Parathyroid adenoma (tissue), 2 donors: Measurements from ENCODE around the gene GTF2F2.

Source experiments
- H2AFZ ChIP-seq: fragments of 300-600 bp; sonication (generic); one replicate; pipeline ENCODE4 v1.7.0; 2017; ENCODE audit warnings: antibody characterized with exemption, mild to moderate bottlenecking
- H3K27ac ChIP-seq: fragments of 300-600 bp; sonication (generic); one replicate; pipeline ENCODE4 v1.7.0; 2017
- H3K27me3 ChIP-seq: fragments of 300-600 bp; sonication (generic); one replicate; pipeline ENCODE4 v1.7.0; 2017; ENCODE audit warnings: low read length; ENCODE audit not compliant: control insufficient read depth, insufficient read depth
- H3K36me3 ChIP-seq: fragments of 300-600 bp; sonication (generic); one replicate; pipeline ENCODE4 v1.7.0; 2017; ENCODE audit warnings: low read length; ENCODE audit not compliant: control insufficient read depth, insufficient read depth
- H3K4me1 ChIP-seq: fragments of 300-600 bp; sonication (generic); one replicate; pipeline ENCODE4 v1.7.0; 2017; ENCODE audit warnings: control low read depth
- H3K4me2 ChIP-seq: fragments of 300-600 bp; sonication (generic); one replicate; pipeline ENCODE4 v1.7.0; 2017; ENCODE audit warnings: low read length
- H3K4me3 ChIP-seq: fragments of 300-600 bp; sonication (generic); one replicate; pipeline ENCODE4 v1.7.0; 2017; ENCODE audit warnings: low read depth, low read length
- H3K79me2 ChIP-seq: fragments of 300-600 bp; sonication (generic); one replicate; pipeline ENCODE4 v1.7.0; 2017; ENCODE audit warnings: control low read depth
- H3K9ac ChIP-seq: fragments of 300-600 bp; sonication (generic); one replicate; pipeline ENCODE4 v1.7.0; 2017; ENCODE audit warnings: mild to moderate bottlenecking
- H3K9me3 ChIP-seq: fragments of 300-600 bp; sonication (generic); one replicate; pipeline ENCODE4 v1.7.0; 2017; ENCODE audit warnings: low read length; ENCODE audit not compliant: control insufficient read depth
- CTCF ChIP-seq: fragments of 300-600 bp; sonication (generic); IDR thresholded peaks from one replicate; pipeline ENCODE4 v1.7.0; 2017; ENCODE audit warnings: antibody characterized with exemption, mild to moderate bottlenecking
- donor health status: primary hyperparathyroidism.

The GTF2F2 gene

GRCh38 chr13:45302507-45302906 lies 182.2 kb downstream of the GTF2F2 start:
- H3K36me3 ChIP-seq = no peaks in the 10 kb centered on the region
- no peaks in the 10 kb centered on the region for H3K79me2 ChIP-seq
- no peak overlapping the region for H2AFZ ChIP-seq
- no peak overlapping the region for H3K9ac ChIP-seq
- H3K27me3 ChIP-seq = no peaks in the 10 kb centered on the region
- no peak overlapping the region for H3K4me3 ChIP-seq
- no peak for TF ChIP-seq CTCF
- H3K27ac ChIP-seq = no peak overlapping the region
- H3K4me1 ChIP-seq = no peaks in the 10 kb centered on the region
- no peaks in the 10 kb centered on the region for H3K9me3 ChIP-seq
- no peak overlapping the region for H3K4me2 ChIP-seq

- no peak for TF ChIP-seq CTCF
- H3K36me3 ChIP-seq = no peaks in the 10 kb centered on the region
- H3K27ac ChIP-seq = no peak overlapping the region
- no peak overlapping the region for H3K4me2 ChIP-seq
- H3K79me2 ChIP-seq = no peaks in the 10 kb centered on the region
- H2AFZ ChIP-seq = no peak overlapping the region
- no peaks in the 10 kb centered on the region for H3K9me3 ChIP-seq
- no peak overlapping the region for H3K4me3 ChIP-seq
- H3K9ac ChIP-seq = no peak overlapping the region
- no peaks in the 10 kb centered on the region for H3K27me3 ChIP-seq
- no peaks in the 10 kb centered on the region for H3K4me1 ChIP-seq
These were observed 182.7 kb downstream of the GTF2F2 start for GRCh38 chr13:45303026-45303425.

GRCh38 chr13:45303866-45304265 lies 183.6 kb downstream of the GTF2F2 start:
- Histone ChIP-seq H3K9ac (no peak overlapping the region), H2AFZ (no peak overlapping the region), H3K4me2 (no peak overlapping the region), H3K4me3 (no peak overlapping the region), H3K27ac (no peak overlapping the region), H3K79me2 (no peaks in the 10 kb centered on the region), H3K9me3 (no peaks in the 10 kb centered on the region), H3K4me1 (no peaks in the 10 kb centered on the region), H3K36me3 (no peaks in the 10 kb centered on the region), H3K27me3 (no peaks in the 10 kb centered on the region)
- no peak for TF ChIP-seq CTCF

- no peaks in the 10 kb centered on the region for H3K79me2 ChIP-seq
- H3K9me3 ChIP-seq = no peaks in the 10 kb centered on the region
- H2AFZ ChIP-seq = no peak overlapping the region
- no peaks in the 10 kb centered on the region for H3K27me3 ChIP-seq
- H3K4me1 ChIP-seq = no peaks in the 10 kb centered on the region
- H3K4me3 ChIP-seq = no peak overlapping the region
- no peak overlapping the region for H3K4me2 ChIP-seq
- no peak for TF ChIP-seq CTCF
- no peak overlapping the region for H3K9ac ChIP-seq
- H3K27ac ChIP-seq = no peak overlapping the region
- H3K36me3 ChIP-seq = no peaks in the 10 kb centered on the region
These were observed 184.8 kb downstream of the GTF2F2 start for GRCh38 chr13:45305079-45305478.

- H3K4me2 ChIP-seq = no peak overlapping the region
- no peaks in the 10 kb centered on the region for H3K9me3 ChIP-seq
- H3K9ac ChIP-seq = no peak overlapping the region
- H3K4me3 ChIP-seq = no peak overlapping the region
- H2AFZ ChIP-seq = no peak overlapping the region
- no peak for TF ChIP-seq CTCF
- no peaks in the 10 kb centered on the region for H3K27me3 ChIP-seq
- H3K79me2 ChIP-seq = no peaks in the 10 kb centered on the region
- H3K4me1 ChIP-seq = no peaks in the 10 kb centered on the region
- no peak overlapping the region for H3K27ac ChIP-seq
- H3K36me3 ChIP-seq = no peaks in the 10 kb centered on the region
These were observed 186.7 kb downstream of the GTF2F2 start for GRCh38 chr13:45306966-45307365.
